HG02885 (cell line): Measurements from ENCODE around the gene CFAP61.
A peak's percentile ranks its signal among the peaks of the same experiment; 100 is the strongest.

Source experiments
- ATAC-seq: cut with Tn5 transposase; IDR thresholded peaks from one replicate; pipeline ENCODE4 v1.9.1; 2021; ENCODE audit warnings: mild to moderate bottlenecking; ENCODE audit not compliant: unreplicated experiment, poor library complexity

Gene CFAP61

GRCh38 chr20:20034486-20034885 is 17.8 kb upstream of the CFAP61 start:
- no peak for ATAC-seq

DNA sequence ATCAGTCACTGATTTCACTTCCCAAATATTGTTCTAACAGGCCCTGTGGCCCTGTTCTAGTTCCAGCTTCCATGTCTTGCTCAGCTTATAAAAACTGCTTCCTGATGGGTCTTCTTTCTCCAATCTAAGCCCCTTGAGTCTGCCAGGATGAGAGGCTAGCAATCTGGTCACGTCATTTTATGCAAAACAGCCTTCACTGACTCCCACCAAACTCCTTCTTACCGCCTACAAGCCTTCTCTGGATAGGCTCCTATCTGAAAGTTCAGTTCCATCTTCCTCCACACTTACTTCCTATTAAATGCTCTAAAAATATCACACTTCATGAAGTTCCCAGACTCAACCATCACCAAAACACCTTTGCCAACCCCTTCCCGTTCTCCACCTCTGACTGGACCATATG is 15.6 kb upstream of the CFAP61 start:
- no peak for ATAC-seq

GRCh38 chr20:20037960-20038359 is 14.4 kb upstream of the CFAP61 start:
- no peak for ATAC-seq

DNA sequence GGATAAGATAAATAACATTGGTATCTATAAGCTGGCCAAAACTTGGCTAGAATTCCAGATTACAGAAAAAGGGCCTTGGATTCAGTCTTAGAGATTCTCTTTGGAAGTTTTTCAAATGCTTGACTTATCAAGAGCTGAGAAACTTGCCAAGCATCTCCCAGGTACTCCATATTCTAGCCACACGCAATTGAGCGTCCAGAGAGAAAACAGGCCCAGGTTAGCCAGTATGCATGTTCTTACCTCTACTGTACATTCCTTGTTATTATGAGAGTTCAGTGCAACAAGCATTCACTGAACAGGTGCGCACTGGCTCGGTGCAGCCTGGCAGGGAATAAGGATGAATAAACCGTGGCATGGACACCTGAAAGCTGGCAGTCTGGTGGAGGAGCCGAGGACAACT is 13.7 kb upstream of the CFAP61 start:
- no peak for ATAC-seq

GRCh38 chr20:20039752-20040387 is 12.5 kb upstream of the CFAP61 start:
- no peak for ATAC-seq

DNA sequence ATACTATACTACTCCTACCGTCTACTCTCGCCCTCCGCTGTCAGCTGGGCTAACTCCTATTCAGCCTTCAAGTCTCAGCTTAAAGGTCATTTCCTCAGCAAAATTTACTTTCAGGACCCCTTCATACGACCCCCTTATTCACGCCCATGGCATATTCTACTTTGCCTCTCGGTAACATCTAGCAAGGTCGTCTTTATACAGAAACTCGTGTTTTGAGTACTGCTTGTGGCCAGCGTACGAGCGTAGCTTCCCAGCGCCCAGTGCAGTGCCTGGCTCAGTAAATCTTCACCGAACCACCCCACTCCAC is 612 bp upstream of the CFAP61 start:
- ATAC-seq = peak; percentile 17

DNA sequence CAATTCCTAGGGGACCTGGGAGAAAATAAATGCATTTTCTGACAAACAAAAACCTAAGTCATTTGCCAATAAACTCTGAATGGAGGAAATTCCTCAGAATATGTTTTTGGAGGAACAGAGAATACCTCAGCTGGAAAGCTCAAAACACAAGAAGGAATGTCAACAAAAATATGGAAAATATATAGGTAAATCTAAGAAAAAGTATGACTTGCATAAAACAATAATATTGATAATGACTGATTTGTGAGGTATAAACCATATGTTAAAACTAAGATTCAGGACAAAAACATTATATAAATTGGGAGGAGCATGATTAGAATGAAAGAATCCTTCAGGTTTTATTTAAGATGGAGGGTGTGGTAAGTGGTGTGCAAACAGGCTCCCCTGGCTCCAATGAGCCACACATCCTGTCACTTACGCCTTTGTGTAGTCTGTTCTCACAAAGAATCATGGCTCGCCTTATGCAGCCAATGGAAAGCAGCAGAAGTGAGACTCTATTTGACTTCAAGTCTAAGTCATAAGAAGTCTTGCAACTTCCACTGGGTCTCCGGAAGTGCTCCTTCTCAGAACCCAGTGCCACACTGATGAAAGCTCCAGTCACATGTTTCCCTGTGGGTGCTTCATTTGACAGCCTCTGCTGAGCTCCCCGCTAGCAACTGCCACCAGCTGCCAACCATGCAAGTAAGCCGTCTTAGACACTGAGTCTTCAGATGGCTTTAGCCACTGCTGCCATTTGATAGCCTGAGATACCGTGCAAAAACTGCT is 8.1 kb downstream of the CFAP61 start:
- ATAC-seq = no peak

DNA sequence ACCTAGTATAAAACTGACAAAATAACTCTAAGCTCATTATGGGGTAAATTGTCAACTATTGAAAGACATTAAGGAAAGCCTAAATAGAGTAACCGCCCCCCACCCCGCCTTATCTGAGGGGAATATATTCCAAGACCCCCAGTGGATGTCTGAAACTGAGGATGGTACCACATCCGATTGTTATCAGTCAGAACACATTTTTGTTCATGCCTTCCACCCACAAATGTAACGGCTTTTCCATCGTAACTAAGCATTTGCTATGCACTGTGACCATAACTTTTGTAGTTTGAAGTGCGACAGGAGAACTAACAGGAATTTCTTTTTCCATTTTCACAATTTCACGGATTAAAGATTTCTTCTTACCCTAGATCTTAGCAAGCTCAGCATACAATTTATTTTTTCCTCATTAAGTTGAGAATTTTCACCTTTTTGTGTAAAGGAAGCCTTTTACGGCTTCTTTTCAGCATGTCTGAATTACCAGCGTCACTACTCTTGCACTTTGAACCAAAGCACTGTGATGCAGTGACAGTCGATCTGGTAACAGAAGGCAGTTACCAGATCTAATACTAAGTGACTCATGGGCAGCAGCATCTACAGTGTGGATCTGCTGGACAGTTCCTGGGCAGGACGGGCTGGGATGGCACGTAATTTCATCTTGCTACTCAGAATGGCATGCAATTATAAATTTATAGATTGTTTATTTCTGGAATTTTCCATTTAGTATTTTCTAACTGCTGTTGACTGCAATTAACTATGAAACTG is 11.8 kb downstream of the CFAP61 start:
- no peak for ATAC-seq

DNA sequence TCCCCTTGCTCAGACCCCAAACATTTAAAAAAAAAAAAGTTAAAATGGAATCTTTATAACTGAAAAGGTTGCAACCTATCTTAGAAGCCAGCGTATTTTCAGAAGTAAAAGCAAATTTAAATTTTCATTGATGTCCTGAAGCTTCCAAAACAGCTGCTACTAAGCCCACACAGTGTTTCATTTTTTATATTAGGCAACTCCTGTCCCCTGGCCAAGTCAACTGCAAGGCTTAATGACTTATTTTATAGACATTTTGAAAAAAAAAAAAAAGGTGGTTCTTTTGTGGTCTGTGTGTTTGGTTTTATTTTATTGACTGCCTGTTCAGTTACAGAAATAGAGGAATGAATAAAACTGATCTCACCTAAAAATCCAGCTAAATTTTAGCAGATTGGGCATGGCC is 13.0 kb downstream of the CFAP61 start:
- ATAC-seq = no peak

DNA sequence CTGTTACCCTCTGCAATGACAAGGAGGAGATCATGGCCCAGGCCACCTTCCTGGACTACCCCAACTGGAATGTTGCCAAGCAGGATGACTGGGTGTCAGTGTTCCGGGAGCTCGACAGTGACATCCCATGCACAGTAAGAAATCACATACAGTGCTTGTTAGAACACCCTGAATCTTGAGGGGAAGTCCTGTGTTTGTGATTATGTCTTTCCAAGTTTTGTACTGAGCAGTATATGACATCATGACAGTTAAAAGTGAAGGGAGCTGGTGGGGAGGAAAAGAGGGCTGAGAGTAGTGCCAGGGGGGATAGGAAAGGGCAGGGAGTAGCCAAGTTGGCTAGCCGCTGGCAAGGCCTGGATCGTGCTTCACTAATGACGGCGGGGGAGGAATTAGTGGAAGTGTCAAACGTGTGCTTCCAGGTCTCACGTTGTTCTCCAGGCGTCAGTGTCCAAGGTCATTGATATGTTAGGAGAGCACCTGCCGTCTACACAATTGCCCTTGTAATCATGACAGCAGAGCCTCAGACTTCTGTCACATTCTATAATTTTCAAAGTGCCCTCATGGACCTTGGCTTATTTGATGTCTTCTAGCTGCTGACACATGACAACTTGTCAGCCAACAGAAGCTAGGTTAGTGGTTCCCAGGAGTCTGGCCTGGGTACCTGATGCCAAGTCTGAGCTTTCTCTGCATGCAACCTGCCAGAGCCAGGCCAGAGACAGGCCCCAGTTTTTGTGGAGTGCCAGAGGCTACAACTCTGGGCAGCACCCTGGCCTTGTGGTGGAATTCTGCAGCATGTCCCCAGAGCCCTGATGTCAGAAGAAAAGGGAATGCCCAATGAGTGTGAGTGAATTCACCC is 18.8 kb downstream of the CFAP61 start:
- ATAC-seq = no peak

- ATAC-seq = no peak
These were observed 21.6 kb downstream of the CFAP61 start for GRCh38 chr20:20073801-20074371.

GRCh38 chr20:20075032-20075431 is 22.7 kb downstream of the CFAP61 start:
- no peak for ATAC-seq

GRCh38 chr20:20076297-20077065 is 24.1 kb downstream of the CFAP61 start:
- ATAC-seq = no peak

DNA sequence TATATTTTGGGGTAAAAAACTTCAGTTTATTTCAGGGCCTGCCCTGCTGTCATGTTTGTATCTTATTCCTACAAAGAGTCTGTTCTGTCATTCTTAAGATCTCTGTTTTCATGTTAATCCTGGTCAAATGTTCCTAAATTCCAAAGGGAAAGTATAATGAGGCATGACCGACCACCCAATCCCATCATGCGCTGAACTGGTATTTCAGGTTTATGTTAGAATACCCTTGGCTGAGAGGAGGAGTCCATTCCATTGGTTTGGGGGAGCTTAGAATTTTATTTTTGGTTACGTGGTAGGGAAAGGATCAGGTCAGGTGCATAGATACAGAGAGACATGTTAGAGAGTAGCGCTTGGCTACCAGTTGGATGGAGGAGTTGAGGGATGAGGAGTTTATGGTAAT is 25.7 kb downstream of the CFAP61 start:
- no peak for ATAC-seq

DNA sequence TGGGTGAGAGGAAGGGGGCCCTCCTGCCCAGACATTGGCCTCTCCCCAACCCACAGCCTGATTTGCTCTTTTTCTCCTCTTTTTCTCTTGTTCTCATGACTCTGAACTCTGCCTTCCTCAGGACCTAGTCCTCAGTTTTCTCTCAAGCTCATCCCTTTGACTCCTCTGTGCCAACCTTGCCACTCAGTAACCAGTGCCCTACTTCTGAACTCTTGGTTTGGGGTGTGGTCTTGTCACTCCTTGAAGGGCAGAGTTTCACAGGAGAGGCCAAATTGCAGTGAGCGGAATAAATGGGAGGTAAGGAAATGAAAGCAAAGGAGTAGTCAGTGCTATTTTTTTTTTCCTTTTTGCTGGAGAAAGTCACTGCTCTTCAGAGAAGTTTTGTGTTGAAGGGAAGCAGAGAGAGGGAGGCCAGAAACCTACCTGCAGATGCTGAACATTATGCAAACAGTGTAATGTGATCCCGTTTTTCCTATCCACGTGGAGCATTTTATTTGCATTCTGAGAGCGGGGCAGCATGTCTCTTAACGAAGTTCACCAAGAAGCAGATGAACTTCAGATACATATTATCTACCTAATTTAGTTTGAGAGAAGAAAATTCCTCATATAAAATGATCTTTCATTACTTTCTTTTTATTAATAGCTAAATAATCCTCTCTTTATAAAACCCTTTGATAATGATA is 26.9 kb downstream of the CFAP61 start:
- ATAC-seq = no peak

DNA sequence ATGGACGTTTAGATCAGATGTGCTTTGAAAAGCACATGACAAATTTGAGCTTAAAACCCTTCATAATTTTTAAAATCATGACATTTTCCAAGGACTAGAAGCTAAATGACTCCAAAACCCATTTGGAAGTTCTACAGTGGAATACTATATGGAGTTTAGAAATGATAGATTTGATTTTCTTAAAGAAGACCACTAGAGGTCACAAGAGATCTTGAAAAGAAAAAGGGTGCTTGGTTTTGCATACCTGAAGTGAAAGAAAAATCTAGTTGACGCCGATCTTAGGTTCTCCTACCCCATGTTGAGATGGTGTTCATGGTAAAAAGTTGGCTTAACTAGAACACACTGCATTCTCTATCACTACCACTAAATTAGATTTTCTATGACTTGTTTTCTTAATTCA is 31.5 kb downstream of the CFAP61 start:
- ATAC-seq = no peak

- no peak for ATAC-seq
These were observed 32.0 kb downstream of the CFAP61 start for GRCh38 chr20:20084296-20084752.

GRCh38 chr20:20085071-20085470 is 32.7 kb downstream of the CFAP61 start:
- ATAC-seq = no peak

DNA sequence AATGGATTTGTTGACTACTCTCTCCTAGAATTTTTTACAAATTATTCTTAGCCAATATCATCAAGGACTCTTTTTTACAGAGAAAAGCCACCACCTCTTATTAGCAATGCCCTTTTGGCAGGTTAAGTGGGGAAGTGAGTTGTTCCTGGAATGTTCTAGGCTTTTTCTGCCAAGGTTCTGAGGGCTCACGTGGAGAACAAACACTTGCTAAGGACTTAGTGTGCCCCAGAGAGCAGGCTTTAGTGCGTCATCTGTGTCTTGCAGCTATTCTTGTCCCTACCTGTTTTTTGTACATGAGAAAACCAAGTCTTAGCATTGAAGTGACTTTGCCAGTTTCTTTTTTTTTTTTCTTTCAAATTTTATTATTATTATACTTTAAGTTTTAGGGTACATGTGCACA is 33.5 kb downstream of the CFAP61 start:
- ATAC-seq = no peak
